ENCODE measurements around the gene TBX1. TPM values are rescaled to one million over a fixed set of nuclear protein-coding genes. Genes with fewer than 3 reads are reported as not detected.

Gene TBX1
- total RNA-seq, 1 experiment from 2014 or later, result 3.9 TPM

- POLR2A ChIA-PET, result no interaction called here
- RAD21 ChIA-PET (ENCODE audit: low non-redundant PET in 1 of 2, low total read pairs in 2 of 2, uncharacterized antibody in 2 of 2, unreplicated experiment in 2 of 2), result interaction anchor here in 1 of 2 experiments (1.2 kb wide), 1 partner anchor 78 kb away, joined by 13 read pairs; no protein-coding TSS in a partner anchor
These were observed 47.6 kb downstream of the TBX1 start for GRCh38 chr22:19807914-19808872.

More at GRCh38 chr22:19807914-19808872, 47.6 kb downstream of the TBX1 start:
- no peak overlapping the region for H2AFZ ChIP-seq (ENCODE audit: low read depth, low read length, poor library complexity, severe bottlenecking)
- H3K36me3 ChIP-seq (ENCODE audit: control insufficient read depth in 1 of 2, insufficient read depth in 2 of 2, low read length in 2 of 2), result no peaks in the 10 kb centered on the region
- no peak for TF ChIP-seq CEBPB (IDR thresholded peaks at IDR 0.05; ENCODE audit: low read depth)
- no peak for TF ChIP-seq CTCF (IDR thresholded peaks at IDR 0.05 in 2 of 3, conservative IDR thresholded peaks at IDR 0.05 in 1 of 3; ENCODE audit: borderline replicate concordance in 1 of 3, insufficient read depth in 1 of 3, low read depth in 2 of 3, low read length in 2 of 3)
- no peak for TF ChIP-seq POLR2A (IDR thresholded peaks at IDR 0.05; ENCODE audit: borderline replicate concordance, extremely low read depth, insufficient read depth, insufficient read length)
- no peak for TF ChIP-seq EGR1 (IDR thresholded peaks at IDR 0.05; ENCODE audit: low read depth)
- TF ChIP-seq ZFX (IDR thresholded peaks at IDR 0.05), result no peak
- no peak for TF ChIP-seq ZNF274 (IDR thresholded peaks at IDR 0.05; ENCODE audit: low read depth, low read length)
- intact Hi-C loops (cut with micrococcal nuclease), result no loop called here
- no peak overlapping the region for H3K9ac ChIP-seq (ENCODE audit: low read length)
- no peaks in the 10 kb centered on the region for H3K27me3 ChIP-seq (ENCODE audit: insufficient read depth, low read length)
- no peak for ATAC-seq
- H3K79me2 ChIP-seq (ENCODE audit: insufficient read depth, low read length), result no peaks in the 10 kb centered on the region
- no peak overlapping the region for H3K4me3 ChIP-seq (replicated peaks in 1 of 2; ENCODE audit: low read depth in 1 of 2, low read length in 2 of 2)
- CTCF ChIA-PET, result no interaction called here
- no peaks in the 10 kb centered on the region for H3K9me3 ChIP-seq (ENCODE audit: control insufficient read depth in 1 of 2, insufficient read depth in 1 of 2, low read depth in 1 of 2, low read length in 2 of 2)
- H3K27ac ChIP-seq (ENCODE audit: low read depth, low read length), result no peak overlapping the region
- no peak for DNase-seq (ENCODE audit: low read depth, low spot score)
- peaks cover 16 to 20% of the 10 kb centered on the region in 2 experiments for H3K4me1 ChIP-seq (ENCODE audit: control insufficient read depth in 1 of 2, insufficient read depth in 2 of 2, low read length in 2 of 2)
- no peaks in the 10 kb centered on the region for H3K9me2 ChIP-seq (ENCODE audit: insufficient read depth)
- H4K20me1 ChIP-seq (ENCODE audit: insufficient read depth), result no peaks in the 10 kb centered on the region
- no peak overlapping the region for H3K4me2 ChIP-seq (ENCODE audit: low read length)
- no TSS peak for BruUV-seq (replicated peaks)

Data from HCT116 (cell line).